Measurements from ENCODE around the gene RANBP10.

Gene RANBP10

DNA sequence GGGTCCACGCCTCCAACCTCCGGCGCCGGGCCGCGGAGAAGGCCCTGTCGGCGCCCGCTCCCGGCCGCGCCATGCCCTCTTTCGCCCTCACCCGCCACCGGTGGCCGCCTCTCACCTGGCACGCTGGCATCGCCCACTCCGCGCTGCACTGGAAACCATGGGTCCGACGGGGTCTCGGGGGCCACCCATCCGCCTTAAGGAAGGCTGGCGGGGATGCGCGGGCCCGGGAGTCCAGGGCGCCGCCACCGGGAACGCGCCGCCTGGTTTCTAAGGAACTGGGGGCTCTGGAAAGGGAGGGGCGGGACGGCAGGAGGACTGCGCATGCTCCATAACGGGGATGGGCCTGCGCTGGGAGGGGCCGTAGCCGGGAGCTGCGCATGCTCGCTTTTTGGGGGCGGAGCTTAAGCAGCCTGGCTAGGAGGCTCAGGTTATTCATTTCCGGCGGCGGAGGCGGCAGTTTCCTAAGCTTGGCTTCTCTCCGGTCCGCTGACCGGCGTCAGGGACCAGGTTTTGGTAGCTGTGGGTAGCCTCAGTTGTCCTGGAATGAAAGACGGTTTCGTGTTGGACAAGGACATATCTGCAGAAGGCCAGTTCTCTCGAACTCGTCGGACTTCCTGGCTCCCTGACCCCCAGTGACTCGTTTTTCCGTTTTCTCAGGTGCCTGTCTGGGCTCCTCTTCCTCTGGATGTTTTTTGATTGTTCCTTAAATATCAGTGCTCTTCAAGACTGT lies 87.1 kb downstream of the RANBP10 start, which contains the start of gene GFOD2:
TSS of gene GFOD2 (minus strand) at position 269 of the 730 bp plus-strand sequence. CDS start 33,601 bp downstream, outside the sequence.
- ChIA-PET POLR2A (interaction anchor here (0.6 to 1.3 kb wide), 3 partner anchors 9 to 228 kb away, joined by 3 read pairs; no protein-coding TSS in a partner anchor), CTCF (interaction anchor here (1.0 to 2.5 kb wide), 4 partner anchors 10 to 98 kb away, joined by 3 to 12 read pairs (median 4); no protein-coding TSS in a partner anchor)
- H3K9me3 ChIP-seq (ENCODE audit: control extremely low read depth in 1 of 5, control insufficient read depth in 4 of 5, insufficient read depth in 2 of 5, low read depth in 1 of 5, low read length in 4 of 5), result no peaks in the 10 kb centered on the region
- peaks cover 0 to 13% (median 9%) of the 10 kb centered on the region in 4 experiments for H3K36me3 ChIP-seq (ENCODE audit: control insufficient read depth in 4 of 4, insufficient read depth in 4 of 4, low read length in 3 of 4)
- H3K4me3 ChIP-seq (ENCODE audit: control insufficient read depth in 1 of 7, extremely low read depth in 1 of 7, insufficient read depth in 4 of 7, low read depth in 2 of 7, low read length in 6 of 7), result peak within 1 kb of the TSS; percentile 79 to 98 (median 94)
- peaks cover 3 to 25% (median 18%) of the 10 kb centered on the region in 4 experiments for H3K4me1 ChIP-seq (ENCODE audit: control extremely low read depth in 1 of 4, control insufficient read depth in 4 of 4, insufficient read depth in 4 of 4, low read length in 3 of 4)
- DNase-seq, result peak; percentile 90 to 94 (median 91)
- H3K27me3 ChIP-seq (replicated peaks in 2 of 5; ENCODE audit: control insufficient read depth in 4 of 5, insufficient read depth in 5 of 5, low read length in 4 of 5), result no peaks in the 10 kb centered on the region
- under 1% methylated on average over 54 of the region's 59 CpGs for WGBS (ENCODE audit: insufficient coverage)
- H3K27ac ChIP-seq (ENCODE audit: insufficient read depth in 1 of 2, low read depth in 1 of 2, low read length in 2 of 2, poor library complexity in 1 of 2, severe bottlenecking in 2 of 2), result peak within 1 kb of the TSS; percentile 88 to 95

DNA sequence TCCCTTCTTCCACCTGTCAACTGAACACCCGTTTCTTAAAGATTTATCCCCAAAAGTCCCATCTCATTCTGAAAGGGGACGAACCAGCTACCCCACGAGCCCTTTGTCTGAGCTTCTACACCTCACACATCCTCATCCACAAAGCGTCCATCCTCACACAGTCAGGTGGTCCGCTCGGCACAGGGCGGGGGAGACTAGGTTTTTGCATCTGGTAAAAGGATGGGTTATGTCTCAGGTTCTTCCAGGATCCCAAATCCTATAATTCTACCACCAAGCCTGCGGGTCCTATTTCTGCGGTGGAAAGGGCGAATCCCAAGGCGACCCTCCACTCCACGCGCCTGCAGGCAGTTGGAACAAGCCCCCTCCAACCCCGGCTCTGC lies 87.7 kb downstream of the RANBP10 start:
- ChIA-PET CTCF (interaction anchor here (0.7 to 2.5 kb wide), 7 partner anchors 10 to 98 kb away, joined by 3 to 12 read pairs (median 4); partner anchors contain the start of genes C16orf86, RANBP10 and TSNAXIP1), POLR2A (interaction anchor here (0.6 kb wide), 1 partner anchor 228 kb away, joined by 3 read pairs; no protein-coding TSS in a partner anchor)
- Histone ChIP-seq H3K4me1 (ENCODE audit: control extremely low read depth in 1 of 4, control insufficient read depth in 4 of 4, insufficient read depth in 4 of 4, low read length in 3 of 4) (peaks cover 3 to 25% (median 18%) of the 10 kb centered on the region in 4 experiments), H3K36me3 (ENCODE audit: control insufficient read depth in 4 of 4, insufficient read depth in 4 of 4, low read length in 3 of 4) (peaks cover 0 to 10% (median 6%) of the 10 kb centered on the region in 4 experiments), H3K4me3 (ENCODE audit: control insufficient read depth in 1 of 7, extremely low read depth in 1 of 7, insufficient read depth in 4 of 7, low read depth in 2 of 7, low read length in 6 of 7) (peak overlapping the region; percentile 79 to 98 (median 94)), H3K9me3 (ENCODE audit: control extremely low read depth in 1 of 5, control insufficient read depth in 4 of 5, insufficient read depth in 2 of 5, low read depth in 1 of 5, low read length in 4 of 5) (no peaks in the 10 kb centered on the region), H3K27me3 (replicated peaks in 2 of 5; ENCODE audit: control insufficient read depth in 4 of 5, insufficient read depth in 5 of 5, low read length in 4 of 5) (no peaks in the 10 kb centered on the region), H3K27ac (ENCODE audit: insufficient read depth in 1 of 2, low read depth in 1 of 2, low read length in 2 of 2, poor library complexity in 1 of 2, severe bottlenecking in 2 of 2) (peak overlapping the region; percentile 58 to 95)
- peak in 2 of 3 donors; percentile 20 to 23 for DNase-seq
- WGBS (ENCODE audit: insufficient coverage), result 2% methylated on average over 7 of the region's 14 CpGs

DNA sequence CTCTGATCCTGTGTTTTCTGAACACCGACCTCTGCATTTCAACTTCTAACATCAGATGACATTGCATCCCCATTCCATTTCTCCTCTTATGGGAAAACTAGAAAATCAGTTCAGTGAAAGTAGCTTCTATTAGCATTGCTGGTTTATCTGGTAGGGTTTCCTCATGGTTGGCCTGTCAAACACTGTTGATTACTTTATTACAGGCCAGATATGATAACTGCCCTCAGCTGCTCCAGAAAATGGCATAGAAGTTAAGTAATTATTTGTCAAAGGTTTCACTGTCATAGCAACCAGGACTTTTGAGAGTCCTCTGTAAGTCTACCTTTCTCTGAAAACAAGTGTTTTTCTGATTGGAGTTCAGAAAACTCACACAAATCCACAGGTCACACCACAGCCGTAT lies 90.3 kb downstream of the RANBP10 start:
- DNase-seq, result no peak
- POLR2A ChIA-PET, result no interaction called here
- Histone ChIP-seq H3K27ac (ENCODE audit: insufficient read depth in 1 of 2, low read depth in 1 of 2, low read length in 2 of 2, poor library complexity in 1 of 2, severe bottlenecking in 2 of 2) (no peak overlapping the region), H3K9me3 (ENCODE audit: control extremely low read depth in 1 of 5, control insufficient read depth in 4 of 5, insufficient read depth in 2 of 5, low read depth in 1 of 5, low read length in 4 of 5) (no peaks in the 10 kb centered on the region), H3K27me3 (replicated peaks in 2 of 5; ENCODE audit: control insufficient read depth in 4 of 5, insufficient read depth in 5 of 5, low read length in 4 of 5) (no peaks in the 10 kb centered on the region), H3K4me1 (ENCODE audit: control extremely low read depth in 1 of 4, control insufficient read depth in 4 of 4, insufficient read depth in 4 of 4, low read length in 3 of 4) (peaks cover 3 to 25% (median 18%) of the 10 kb centered on the region in 4 experiments), H3K4me3 (ENCODE audit: control insufficient read depth in 1 of 7, extremely low read depth in 1 of 7, insufficient read depth in 4 of 7, low read depth in 2 of 7, low read length in 6 of 7) (no peak overlapping the region), H3K36me3 (ENCODE audit: control insufficient read depth in 4 of 4, insufficient read depth in 4 of 4, low read length in 3 of 4) (peaks cover 0 to 2% (median 0%) of the 10 kb centered on the region in 4 experiments)
- 91% methylated on average over 1 of the region's 2 CpGs for WGBS (ENCODE audit: insufficient coverage)
- CTCF ChIA-PET, result interaction anchor here (0.7 to 1.3 kb wide), 2 partner anchors 10 to 43 kb away, joined by 3 to 4 read pairs; no protein-coding TSS in a partner anchor

DNA sequence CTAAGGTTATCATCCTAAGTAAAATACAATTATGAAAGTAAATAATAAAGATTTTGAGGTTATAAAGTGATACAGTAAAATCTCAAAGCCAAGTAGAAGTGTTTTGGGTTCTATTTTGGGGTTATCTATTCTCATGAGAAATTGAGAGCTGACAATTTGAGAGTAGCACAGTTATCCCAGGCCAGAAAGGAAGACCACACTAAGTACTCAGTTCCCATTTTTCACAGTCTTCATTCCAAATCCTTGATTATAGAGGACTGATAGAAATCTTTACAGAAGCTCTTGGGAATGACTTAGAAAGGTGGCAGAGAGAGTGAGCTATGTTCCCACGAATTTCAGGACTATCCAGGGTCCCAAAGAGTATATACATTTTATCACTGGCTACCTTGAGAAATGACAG lies 91.8 kb downstream of the RANBP10 start:
- Histone ChIP-seq H3K4me3 (ENCODE audit: control insufficient read depth in 1 of 7, extremely low read depth in 1 of 7, insufficient read depth in 4 of 7, low read depth in 2 of 7, low read length in 6 of 7) (no peak overlapping the region), H3K4me1 (ENCODE audit: control extremely low read depth in 1 of 4, control insufficient read depth in 4 of 4, insufficient read depth in 4 of 4, low read length in 3 of 4) (peaks cover 3 to 16% (median 10%) of the 10 kb centered on the region in 4 experiments), H3K27me3 (replicated peaks in 2 of 5; ENCODE audit: control insufficient read depth in 4 of 5, insufficient read depth in 5 of 5, low read length in 4 of 5) (no peaks in the 10 kb centered on the region), H3K9me3 (ENCODE audit: control extremely low read depth in 1 of 5, control insufficient read depth in 4 of 5, insufficient read depth in 2 of 5, low read depth in 1 of 5, low read length in 4 of 5) (no peaks in the 10 kb centered on the region), H3K27ac (ENCODE audit: insufficient read depth in 1 of 2, low read depth in 1 of 2, low read length in 2 of 2, poor library complexity in 1 of 2, severe bottlenecking in 2 of 2) (no peak overlapping the region), H3K36me3 (ENCODE audit: control insufficient read depth in 4 of 4, insufficient read depth in 4 of 4, low read length in 3 of 4) (peaks cover 0 to 2% (median 0%) of the 10 kb centered on the region in 4 experiments)
- POLR2A ChIA-PET, result no interaction called here
- CTCF ChIA-PET, result interaction anchor here (1.4 to 2.2 kb wide), 3 partner anchors 9 to 43 kb away, joined by 5 to 7 read pairs (median 7); no protein-coding TSS in a partner anchor
- DNase-seq, result no peak
- no CpG with 5 or more reads among the region's 1 CpG for WGBS (ENCODE audit: insufficient coverage)

DNA sequence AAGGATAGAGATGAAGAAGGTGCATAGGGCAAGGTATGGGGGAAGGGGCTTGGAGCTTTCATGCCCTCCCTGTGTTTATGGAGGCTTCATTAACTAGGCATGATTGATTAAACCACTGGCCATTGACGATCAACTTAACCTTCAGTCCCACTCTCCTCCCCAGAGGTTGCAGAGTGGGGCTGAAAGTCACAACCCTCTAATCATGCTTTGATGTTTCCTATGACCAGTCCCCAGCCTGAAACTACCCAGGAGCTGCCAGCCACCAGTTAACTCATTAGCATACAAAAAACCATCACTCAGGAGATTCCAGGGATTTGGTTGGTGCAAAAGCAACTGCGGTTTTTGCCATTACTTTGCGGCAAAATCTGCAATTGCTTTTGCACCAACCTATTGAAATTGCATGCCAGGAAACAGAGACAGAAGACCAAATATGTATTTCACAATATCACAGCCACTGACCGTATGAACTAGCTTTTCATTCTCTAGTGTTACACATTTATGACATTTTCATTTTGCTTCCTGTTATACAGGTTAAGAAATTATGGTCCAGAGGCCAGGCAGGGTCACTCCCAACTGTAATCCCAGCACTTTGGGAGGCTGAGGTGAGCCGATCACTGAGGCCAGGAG lies 92.6 kb downstream of the RANBP10 start:
- DNase-seq, result no peak
- Histone ChIP-seq H3K9me3 (ENCODE audit: control extremely low read depth in 1 of 5, control insufficient read depth in 4 of 5, insufficient read depth in 2 of 5, low read depth in 1 of 5, low read length in 4 of 5) (no peaks in the 10 kb centered on the region), H3K36me3 (ENCODE audit: control insufficient read depth in 4 of 4, insufficient read depth in 4 of 4, low read length in 3 of 4) (peaks cover 0 to 2% (median 0%) of the 10 kb centered on the region in 4 experiments), H3K27ac (ENCODE audit: insufficient read depth in 1 of 2, low read depth in 1 of 2, low read length in 2 of 2, poor library complexity in 1 of 2, severe bottlenecking in 2 of 2) (no peak overlapping the region), H3K27me3 (replicated peaks in 2 of 5; ENCODE audit: control insufficient read depth in 4 of 5, insufficient read depth in 5 of 5, low read length in 4 of 5) (no peaks in the 10 kb centered on the region), H3K4me1 (ENCODE audit: control extremely low read depth in 1 of 4, control insufficient read depth in 4 of 4, insufficient read depth in 4 of 4, low read length in 3 of 4) (peaks cover 3 to 12% (median 9%) of the 10 kb centered on the region in 4 experiments), H3K4me3 (ENCODE audit: control insufficient read depth in 1 of 7, extremely low read depth in 1 of 7, insufficient read depth in 4 of 7, low read depth in 2 of 7, low read length in 6 of 7) (no peak overlapping the region)
- CTCF ChIA-PET, result interaction anchor here (1.7 to 2.2 kb wide), 2 partner anchors 11 to 43 kb away, joined by 5 to 7 read pairs; no protein-coding TSS in a partner anchor
- WGBS (ENCODE audit: insufficient coverage), result 96% methylated on average over 4 of the region's 5 CpGs
- POLR2A ChIA-PET, result no interaction called here

DNA sequence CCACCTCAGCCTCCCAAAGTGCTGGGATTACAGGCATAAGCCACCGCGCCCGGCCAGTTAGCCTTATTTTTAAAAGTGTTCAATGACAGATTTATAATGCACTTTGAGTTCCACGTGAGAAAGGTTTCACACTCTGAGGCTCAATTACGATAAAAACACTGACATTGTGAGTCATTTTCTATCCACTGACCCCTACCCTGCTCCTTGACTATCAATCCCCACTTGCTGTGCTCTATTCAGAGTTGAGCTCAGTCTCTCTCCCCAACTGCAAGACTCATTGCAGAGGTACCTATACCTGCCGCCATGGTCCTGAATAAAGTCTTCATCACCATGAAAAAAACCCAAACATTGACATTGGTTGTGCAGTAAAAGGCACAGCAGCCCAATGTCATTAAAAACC lies 95.8 kb downstream of the RANBP10 start:
- POLR2A ChIA-PET, result no interaction called here
- no peak overlapping the region for H3K27ac ChIP-seq (ENCODE audit: insufficient read depth in 1 of 2, low read depth in 1 of 2, low read length in 2 of 2, poor library complexity in 1 of 2, severe bottlenecking in 2 of 2)
- H3K4me1 ChIP-seq (ENCODE audit: control extremely low read depth in 1 of 4, control insufficient read depth in 4 of 4, insufficient read depth in 4 of 4, low read length in 3 of 4), result no peaks in the 10 kb centered on the region
- no CpG with 5 or more reads among the region's 6 CpGs for WGBS (ENCODE audit: insufficient coverage)
- H3K36me3 ChIP-seq (ENCODE audit: control insufficient read depth in 4 of 4, insufficient read depth in 4 of 4, low read length in 3 of 4), result no peaks in the 10 kb centered on the region
- no peak for DNase-seq
- H3K9me3 ChIP-seq (ENCODE audit: control extremely low read depth in 1 of 5, control insufficient read depth in 4 of 5, insufficient read depth in 2 of 5, low read depth in 1 of 5, low read length in 4 of 5), result no peaks in the 10 kb centered on the region
- no peak overlapping the region for H3K4me3 ChIP-seq (ENCODE audit: control insufficient read depth in 1 of 7, extremely low read depth in 1 of 7, insufficient read depth in 4 of 7, low read depth in 2 of 7, low read length in 6 of 7)
- no peaks in the 10 kb centered on the region for H3K27me3 ChIP-seq (replicated peaks in 2 of 5; ENCODE audit: control insufficient read depth in 4 of 5, insufficient read depth in 5 of 5, low read length in 4 of 5)
- CTCF ChIA-PET, result no interaction called here

Measured in common myeloid progenitor, CD34-positive (primary cell).